Stomach (tissue), 9 donors: ENCODE measurements around the gene EEF1A2. TPM values are rescaled to one million over a fixed set of nuclear protein-coding genes. Genes with fewer than 3 reads are reported as not detected.
A peak's percentile ranks its signal among the peaks of the same experiment; 100 is the strongest.

Source experiments
- DNase-seq, 2 donors: peaks; one replicate each; pipeline versions ENCODE4 v3.0.0 to v3.0.0-alpha.2; 2013 to 2019
- H3K27ac ChIP-seq, 5 donors: fragments of 200-600 bp in 4 of 5; sonication (generic) in 4 of 5; one replicate each; pipeline ENCODE4 v1.5.1; 2013 to 2019; ENCODE audit warnings: mild to moderate bottlenecking in 1 of 5, moderate library complexity in 1 of 5
- H3K27me3 ChIP-seq, 3 donors: fragments of 200-600 bp; sonication (generic); one replicate each; pipeline ENCODE4 v1.5.1; 2017 to 2019; ENCODE audit warnings: mixed run types in 1 of 3
- H3K36me3 ChIP-seq, 4 donors: fragments of 200-600 bp; sonication (generic); 1 replicate in 3 of 4; 2 replicates in 1 of 4; pipeline ENCODE4 v1.5.1; 2016 to 2019
- H3K4me1 ChIP-seq, 4 donors: fragments of 200-600 bp; sonication (generic); one replicate each; pipeline ENCODE4 v1.5.1; 2016 to 2019
- H3K4me3 ChIP-seq, 4 donors: fragments of 200-600 bp; sonication (generic) in 3 of 4; one replicate each; pipeline ENCODE4 v1.5.1; 2016 to 2019; ENCODE audit warnings: mild to moderate bottlenecking in 1 of 4
- H3K9me3 ChIP-seq, 4 donors: fragments of 200-600 bp; sonication (generic); one replicate each; pipeline ENCODE4 v1.5.1; 2016 to 2019
- EP300 ChIP-seq: sonication (generic); formaldehyde crosslinking; IDR thresholded peaks from one replicate; pipeline ENCODE4 v1.6.1; 2017; ENCODE audit warnings: antibody characterized with exemption
- POLR2A ChIP-seq, 4 donors: fragments of 450-650 bp; IDR thresholded peaks; one replicate each; pipeline ENCODE4 v1.6.1; 2016; ENCODE audit warnings: antibody characterized with exemption in 4 of 4, control low read depth in 2 of 4, mild to moderate bottlenecking in 1 of 4, moderate library complexity in 1 of 4
- POLR2AphosphoS5 ChIP-seq, 3 donors: sonication (generic); formaldehyde crosslinking; IDR thresholded peaks; one replicate each; pipeline ENCODE4 v1.6.1; 2016; ENCODE audit warnings: antibody characterized with exemption in 3 of 3
- WGBS, 5 donors: extraction: QIAGEN DNeasy Blood & Tissue Kit in 3 of 5; methylation state at CpG; one replicate each; pipeline versions ENCODE4 v1.1.5 to v1.1.7; 2013 to 2018; 5-methylcytosine and 5-hydroxymethylcytosine counted together
- intact Hi-C: fragments of 100-400 bp; cut with DNase I; formaldehyde crosslinking; loops from one replicate; pipeline ENCODE4 v1.15.1; 2023; ENCODE audit warnings: low total_unique reads
- polyA plus RNA-seq, 3 donors: library from polyadenylated mRNA; stranded (reverse); fragments of 200-250 nt; gene quantifications; one replicate each; pipeline ENCODE4 v1.2.3, GENCODE V29; 2013
- total RNA-seq, 5 donors: library from RNA; depleted of rRNA; stranded (reverse); fragments of >200 nt; gene quantifications; one replicate each; pipeline versions ENCODE4 v1.1.0 to v1.2.3, GENCODE V29; 2014 to 2016
- TF ChIP-seq, protein P1 (sequence below), 7 experiments: fragments of 450-650 bp in 4 of 7; fragments of 200-600 bp in 3 of 7; sonication (generic) in 3 of 7; IDR thresholded peaks; one replicate each; pipeline ENCODE4 v1.5.1; 2016 to 2019; ENCODE audit warnings: antibody characterized with exemption in 7 of 7, control low read depth in 2 of 7, mild to moderate bottlenecking in 1 of 7
- donor health status: healthy with polysubstance abuse.
- donor health status: Bipolar disorder and iron deficiency.
- donor health status: healthy.

The EEF1A2 gene
- total and polyA plus RNA-seq, 8 donors: 0.58 to 64.8 (median 23.8) TPM; not detected in 1

DNA sequence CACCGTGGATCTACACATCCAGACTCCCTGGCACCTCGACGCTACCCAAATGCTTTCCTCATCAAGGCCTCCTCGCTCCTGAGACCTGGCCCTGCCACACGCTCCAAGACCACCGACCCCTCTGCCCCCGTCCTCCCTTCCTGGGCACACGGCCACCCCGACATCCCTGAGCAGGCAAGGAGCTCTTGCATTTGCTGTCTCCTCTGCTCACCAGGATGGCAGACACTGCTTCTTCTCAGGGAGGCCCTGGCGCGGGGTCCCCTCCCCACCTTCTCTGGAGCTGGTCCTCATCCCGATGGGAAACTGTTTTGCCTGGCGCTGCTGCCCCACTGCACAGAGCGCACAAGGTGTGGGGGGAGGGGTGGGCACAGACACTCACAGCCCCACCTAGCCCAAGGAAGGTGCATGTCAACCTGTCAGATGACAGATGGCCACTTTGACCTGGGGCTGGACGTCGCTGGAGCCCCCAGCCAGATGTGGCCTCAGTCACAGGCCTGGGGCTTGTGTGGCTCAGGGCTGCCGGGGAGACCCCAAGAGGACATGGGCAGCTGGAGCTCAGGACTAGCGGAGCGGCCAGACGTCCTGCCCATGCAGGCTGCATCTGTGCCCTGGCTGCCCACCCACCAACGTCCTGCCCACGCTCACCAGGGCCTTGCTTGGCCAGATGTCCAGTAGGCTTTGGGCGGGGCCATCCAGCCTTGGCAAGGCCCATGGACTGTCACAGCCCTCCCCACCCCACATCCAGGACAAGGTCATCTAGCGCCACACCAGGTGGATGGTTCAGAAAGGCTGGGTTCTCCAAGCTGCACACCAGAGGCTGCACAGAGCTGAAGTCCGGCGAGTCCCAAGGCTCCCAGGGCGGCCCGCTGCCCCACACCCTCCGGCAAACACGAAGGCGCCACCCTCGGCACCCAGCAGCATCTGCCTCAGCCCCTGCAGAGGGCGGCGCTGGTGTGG lies 20.3 kb downstream of the EEF1A2 start:
- DNase-seq: no peak
- peaks cover 0 to 7% (median 5%) of the 10 kb centered on the region in 4 donors for H3K4me1 ChIP-seq
- no peak for TF ChIP-seq POLR2A (IDR thresholded peaks at IDR 0.05)
- no peak for TF ChIP-seq EP300
- TF ChIP-seq, protein P1, sequence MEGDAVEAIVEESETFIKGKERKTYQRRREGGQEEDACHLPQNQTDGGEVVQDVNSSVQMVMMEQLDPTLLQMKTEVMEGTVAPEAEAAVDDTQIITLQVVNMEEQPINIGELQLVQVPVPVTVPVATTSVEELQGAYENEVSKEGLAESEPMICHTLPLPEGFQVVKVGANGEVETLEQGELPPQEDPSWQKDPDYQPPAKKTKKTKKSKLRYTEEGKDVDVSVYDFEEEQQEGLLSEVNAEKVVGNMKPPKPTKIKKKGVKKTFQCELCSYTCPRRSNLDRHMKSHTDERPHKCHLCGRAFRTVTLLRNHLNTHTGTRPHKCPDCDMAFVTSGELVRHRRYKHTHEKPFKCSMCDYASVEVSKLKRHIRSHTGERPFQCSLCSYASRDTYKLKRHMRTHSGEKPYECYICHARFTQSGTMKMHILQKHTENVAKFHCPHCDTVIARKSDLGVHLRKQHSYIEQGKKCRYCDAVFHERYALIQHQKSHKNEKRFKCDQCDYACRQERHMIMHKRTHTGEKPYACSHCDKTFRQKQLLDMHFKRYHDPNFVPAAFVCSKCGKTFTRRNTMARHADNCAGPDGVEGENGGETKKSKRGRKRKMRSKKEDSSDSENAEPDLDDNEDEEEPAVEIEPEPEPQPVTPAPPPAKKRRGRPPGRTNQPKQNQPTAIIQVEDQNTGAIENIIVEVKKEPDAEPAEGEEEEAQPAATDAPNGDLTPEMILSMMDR (IDR thresholded peaks at IDR 0.05): no peak
- no peak for TF ChIP-seq POLR2AphosphoS5 (IDR thresholded peaks at IDR 0.05)
- no peak overlapping the region for H3K4me3 ChIP-seq
- no peaks in the 10 kb centered on the region for H3K36me3 ChIP-seq
- intact Hi-C loops: no loop called here
- H3K9me3 ChIP-seq: no peaks in the 10 kb centered on the region
- 82 to 85% (median 84%) methylated on average over 26 to 34 of the region's 34 CpGs for WGBS, 5 donors
- peaks cover 13 to 100% (median 83%) of the 10 kb centered on the region in 3 donors for H3K27me3 ChIP-seq
- H3K27ac ChIP-seq: no peak overlapping the region

DNA sequence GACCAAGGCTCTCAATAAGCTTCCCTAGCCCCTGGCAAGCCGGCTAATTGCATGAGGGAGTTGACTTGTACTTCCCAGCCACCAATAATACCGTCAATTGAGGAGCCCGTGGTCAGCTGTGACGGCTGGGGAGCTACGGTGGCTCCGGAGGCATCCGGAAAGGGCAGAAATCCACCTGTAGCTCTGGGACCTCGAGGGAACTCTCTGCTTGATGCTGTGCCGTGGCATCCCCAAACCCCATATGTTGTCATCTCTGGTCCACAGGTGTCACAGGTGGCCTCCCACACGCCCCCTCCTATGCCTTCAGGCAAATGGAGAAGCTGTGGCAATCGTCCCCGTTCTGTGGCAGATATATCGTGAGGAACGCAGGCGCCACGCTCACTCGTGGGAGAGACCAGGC lies 20.9 kb downstream of the EEF1A2 start:
- H3K4me1 ChIP-seq: peaks cover 0 to 7% (median 3%) of the 10 kb centered on the region in 4 donors
- intact Hi-C loops: no loop called here
- WGBS, 5 donors: 56 to 64% (median 63%) methylated on average over 17 of the region's 17 CpGs
- no peak for DNase-seq
- H3K27ac ChIP-seq: no peak overlapping the region
- TF ChIP-seq EP300: no peak
- no peak for TF ChIP-seq POLR2A (IDR thresholded peaks at IDR 0.05)
- TF ChIP-seq POLR2AphosphoS5 (IDR thresholded peaks at IDR 0.05): no peak
- TF ChIP-seq, protein P1 (IDR thresholded peaks at IDR 0.05): no peak
- no peak overlapping the region for H3K4me3 ChIP-seq
- peaks cover 18 to 100% (median 84%) of the 10 kb centered on the region in 3 donors for H3K27me3 ChIP-seq
- H3K9me3 ChIP-seq: no peaks in the 10 kb centered on the region
- no peaks in the 10 kb centered on the region for H3K36me3 ChIP-seq

DNA sequence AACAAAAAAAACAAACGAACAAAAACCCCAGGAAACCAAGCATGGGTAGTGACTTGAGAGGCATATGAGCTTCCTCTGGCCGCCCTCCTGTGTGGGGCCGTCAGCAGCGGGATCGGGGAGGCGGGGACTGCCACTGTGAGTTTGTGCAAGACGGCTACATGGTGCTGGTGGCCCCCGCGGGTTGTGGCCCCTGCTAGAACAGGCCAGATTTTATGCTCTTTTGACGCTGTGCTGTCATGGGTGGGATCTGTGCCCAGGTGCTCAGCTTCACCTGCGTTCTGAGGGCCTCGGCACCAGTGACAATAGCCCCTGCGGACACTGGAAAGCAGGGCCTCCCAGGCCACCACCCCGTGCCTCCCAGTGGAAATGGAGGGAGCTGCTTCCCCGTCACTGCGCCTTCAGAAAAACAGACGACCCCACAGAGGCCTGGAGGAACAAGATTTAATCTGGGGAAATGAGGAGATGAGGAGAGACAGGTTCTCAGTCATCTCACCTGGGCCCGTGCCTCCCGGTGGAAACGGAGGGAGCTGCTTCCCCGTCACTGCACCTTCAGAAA lies 21.7 kb downstream of the EEF1A2 start:
- Histone ChIP-seq H3K4me3 (no peak overlapping the region), H3K27ac (no peak overlapping the region), H3K9me3 (no peaks in the 10 kb centered on the region), H3K36me3 (no peaks in the 10 kb centered on the region), H3K27me3 (peaks cover 20 to 100% (median 81%) of the 10 kb centered on the region in 3 donors), H3K4me1 (peaks cover 2 to 9% (median 5%) of the 10 kb centered on the region in 4 donors)
- TF ChIP-seq POLR2AphosphoS5 (IDR thresholded peaks at IDR 0.05): no peak
- no peak for TF ChIP-seq EP300
- TF ChIP-seq, protein P1 (IDR thresholded peaks at IDR 0.05): no peak
- TF ChIP-seq POLR2A (IDR thresholded peaks at IDR 0.05): no peak
- WGBS, 5 donors: 33 to 45% (median 38%) methylated on average over 21 of the region's 21 CpGs
- intact Hi-C loops: no loop called here
- no peak for DNase-seq

DNA sequence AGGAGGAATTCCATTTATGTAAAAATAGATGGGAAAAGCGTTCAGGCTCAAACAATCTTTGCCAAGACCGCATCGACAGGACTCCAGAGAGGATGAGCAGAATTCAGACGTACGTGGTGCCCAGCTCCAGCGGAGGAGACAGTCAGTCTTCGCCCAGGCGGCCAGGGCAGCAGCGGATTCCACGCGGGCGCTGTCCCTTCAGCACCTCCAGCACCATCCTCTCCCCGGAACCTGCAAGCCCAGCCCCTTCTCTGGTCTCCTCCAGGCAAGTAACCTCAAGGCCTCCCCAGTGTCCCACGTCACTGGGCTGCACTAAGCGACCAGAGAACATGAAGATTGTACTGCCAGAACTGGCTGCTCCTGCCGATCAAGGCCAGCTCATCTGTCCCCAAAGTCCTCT lies 23.7 kb downstream of the EEF1A2 start:
- WGBS, 5 donors: 9 to 14% (median 12%) methylated on average over 11 to 16 of the region's 16 CpGs

More for the DNA sequence above, 23.7 kb downstream of the EEF1A2 start:
- Histone ChIP-seq H3K4me1 (peaks cover 11 to 20% (median 16%) of the 10 kb centered on the region in 4 donors), H3K27ac (no peak overlapping the region), H3K4me3 (no peak overlapping the region), H3K9me3 (no peaks in the 10 kb centered on the region), H3K27me3 (peaks cover 38 to 100% (median 90%) of the 10 kb centered on the region in 3 donors), H3K36me3 (no peaks in the 10 kb centered on the region)
- peak in 1 of 2 donors; percentile 69 for DNase-seq
- no peak for TF ChIP-seq POLR2A (IDR thresholded peaks at IDR 0.05)
- TF ChIP-seq POLR2AphosphoS5 (IDR thresholded peaks at IDR 0.05): no peak
- TF ChIP-seq, protein P1 (IDR thresholded peaks at IDR 0.05): no peak
- TF ChIP-seq EP300: no peak
- intact Hi-C loops: no loop called here
